NB4 (cell line): Measurements from ENCODE around the gene DLX5.

Experiments used
- DNase-seq: peaks from one replicate; pipeline ENCODE4 v3.0.0; 2010; ENCODE audit warnings: low read depth
- H3K4me3 ChIP-seq: one replicate; pipeline ENCODE4 v1.5.1; 2011; ENCODE audit warnings: mild to moderate bottlenecking, low read depth, low read length, moderate library complexity
- CTCF ChIP-seq: IDR thresholded peaks from one replicate; pipeline ENCODE4 v1.5.1; 2012; ENCODE audit warnings: low read depth, low read length
- MAX ChIP-seq: IDR thresholded peaks from 2 replicates; pipeline ENCODE4 v1.6.1; 2011; ENCODE audit warnings: low read depth, low read length
- MYC ChIP-seq: IDR thresholded peaks from 2 replicates; pipeline ENCODE4 v1.6.1; 2011; ENCODE audit warnings: low read depth, low read length
- POLR2A ChIP-seq: IDR thresholded peaks from 2 replicates; pipeline ENCODE4 v1.6.1; 2011; ENCODE audit warnings: mild to moderate bottlenecking; ENCODE audit not compliant: insufficient read length; ENCODE audit errors: extremely low read depth

Gene DLX5

GRCh38 chr7:97015279-97015678, 9.4 kb downstream of the DLX5 start:
- TF ChIP-seq MYC = no peak
- H3K4me3 ChIP-seq = no peak overlapping the region
- DNase-seq = no peak

GRCh38 chr7:97014145-97014750, 10.4 kb downstream of the DLX5 start:
- TF ChIP-seq CTCF (no peak), MAX (no peak), MYC (no peak), POLR2A (no peak)
- DNase-seq = no peak
- H3K4me3 ChIP-seq = no peak overlapping the region

- no peak for TF ChIP-seq POLR2A
- no peak for TF ChIP-seq MAX
- no peak for TF ChIP-seq MYC
- TF ChIP-seq CTCF = no peak
- no peak for DNase-seq
- H3K4me3 ChIP-seq = no peak overlapping the region
Observed at GRCh38 chr7:97013845-97014134, 10.8 kb downstream of the DLX5 start.

- DNase-seq = no peak
- no peak for TF ChIP-seq POLR2A
- TF ChIP-seq MAX = no peak
- TF ChIP-seq MYC = no peak
- no peak for TF ChIP-seq CTCF
- no peak overlapping the region for H3K4me3 ChIP-seq
Observed at GRCh38 chr7:97013134-97013844, 11.3 kb downstream of the DLX5 start.

GRCh38 chr7:97012365-97013133, 12.1 kb downstream of the DLX5 start:
- no peak for TF ChIP-seq CTCF
- TF ChIP-seq MAX = no peak
- no peak for TF ChIP-seq POLR2A
- no peak for TF ChIP-seq MYC
- no peak for DNase-seq
- no peak overlapping the region for H3K4me3 ChIP-seq

GRCh38 chr7:97011536-97012364, 12.9 kb downstream of the DLX5 start:
- no peak for DNase-seq
- no peak overlapping the region for H3K4me3 ChIP-seq
- TF ChIP-seq MYC (no peak), POLR2A (no peak), CTCF (no peak), MAX (no peak)
